ENCODE data around the gene NBAS. TPM values are rescaled to one million over a fixed set of nuclear protein-coding genes. Genes with fewer than 3 reads are reported as not detected.

Gene NBAS
- total and polyA plus RNA-seq, 2 of the 4 experiments (the other 2 are of a cell fraction), result 22.3 to 105 TPM

DNA sequence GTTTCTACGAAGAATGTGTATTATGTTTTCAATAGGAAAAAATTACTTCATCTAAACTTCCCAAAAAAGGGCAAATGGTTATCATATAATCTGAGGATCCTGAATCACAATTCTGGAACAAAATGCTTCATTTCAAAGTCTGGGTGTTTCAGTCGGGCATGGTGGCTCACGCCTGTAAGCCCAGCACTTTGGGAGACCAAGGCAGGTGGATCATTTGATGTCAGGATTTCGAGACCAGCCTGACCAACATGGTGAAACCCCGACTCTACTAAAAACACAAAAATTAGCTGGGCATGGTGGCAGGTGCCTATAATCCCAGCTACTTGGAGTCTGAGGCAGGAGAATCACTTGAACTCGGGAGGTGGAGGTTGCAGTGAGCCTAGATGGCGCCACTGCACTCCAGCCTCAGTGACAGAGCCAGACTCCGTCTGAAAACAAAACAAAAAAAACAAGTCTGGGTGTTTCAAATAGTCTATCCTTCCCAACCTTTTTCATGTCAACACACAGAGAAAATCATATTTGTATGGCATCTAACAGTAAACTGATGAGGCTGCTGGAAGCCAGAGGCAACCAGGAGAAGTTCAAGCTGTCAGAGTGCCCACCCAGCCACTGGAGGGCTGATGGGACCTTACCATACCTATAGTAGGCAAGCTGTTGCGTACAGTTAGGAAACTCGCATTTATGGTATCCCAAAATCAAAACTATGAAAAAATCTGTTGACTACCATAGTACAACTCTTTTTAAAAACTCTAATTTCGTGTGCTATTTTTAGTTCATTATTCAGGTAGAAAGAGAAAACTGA lies 14.6 kb downstream of the NBAS start:
- H3K4me1 ChIP-seq (ENCODE audit: control insufficient read depth, insufficient read depth, low read length), result no peaks in the 10 kb centered on the region
- H3K27me3 ChIP-seq (ENCODE audit: control insufficient read depth, insufficient read depth, low read length), result no peaks in the 10 kb centered on the region
- no peak overlapping the region for H4K5ac ChIP-seq (ENCODE audit: low read depth, low read length)
- H3K36me3 ChIP-seq (ENCODE audit: control insufficient read depth, insufficient read depth, low read length), result peaks cover 3% of the 10 kb centered on the region
- WGBS, 2 experiments (ENCODE audit: extremely low coverage in 2 of 2, insufficient read length in 1 of 2), result no CpG with 5 or more reads among the region's 11 CpGs
- no peaks in the 10 kb centered on the region for H4K20me1 ChIP-seq (ENCODE audit: insufficient read depth, low read length)
- no peak overlapping the region for H3K4me2 ChIP-seq (ENCODE audit: low read depth, low read length)
- DNase-seq (no peak), ATAC-seq (ENCODE audit: low read depth) (no peak)
- H3K18ac ChIP-seq (ENCODE audit: low read depth, low read length), result no peak overlapping the region
- no peak overlapping the region for H3K23ac ChIP-seq (ENCODE audit: low read depth, low read length)
- no TSS peak for BruUV-seq (replicated peaks)
- no peak overlapping the region for H2BK20ac ChIP-seq (ENCODE audit: low read depth, low read length)
- no peak overlapping the region for H3K4me3 ChIP-seq (ENCODE audit: insufficient read depth, low read depth, low read length)
- 0 out of 2 replicates have a peak, but pooled peaks cover 3% of the 10 kb centered on the region for H3K9me1 ChIP-seq (ENCODE audit: insufficient read depth, low read length)
- dilution Hi-C loops (cut with HindIII; ENCODE audit: low sequenced_read_pairs, unreplicated experiment) (no loop called here), intact Hi-C loops (cut with micrococcal nuclease) (no loop called here), in situ Hi-C loops (cut with MboI; ENCODE audit: low sequenced_read_pairs) (no loop called here)
- no peak overlapping the region for H4K91ac ChIP-seq (ENCODE audit: insufficient read depth, low read depth, low read length)
- H2AFZ ChIP-seq (replicated peaks; ENCODE audit: low read length, poor library complexity), result no peak overlapping the region
- no peak overlapping the region for H4K8ac ChIP-seq (ENCODE audit: low read depth in 2 of 2, low read length in 2 of 2)
- no peak overlapping the region for H3K56ac ChIP-seq (ENCODE audit: extremely low read depth, insufficient read depth, low read length)
- ChIA-PET CTCF (interaction anchor here (0.9 to 1.8 kb wide), 4 partner anchors 8 to 12 kb away, joined by 3 to 4 read pairs (median 4); no protein-coding TSS in a partner anchor), POLR2A (ENCODE audit: unreplicated experiment) (no interaction called here)
- H2BK120ac ChIP-seq (ENCODE audit: low read depth, low read length), result no peak overlapping the region
- H2AK5ac ChIP-seq (ENCODE audit: low read depth, low read length), result no peak overlapping the region
- no peak overlapping the region for H3K14ac ChIP-seq (replicated peaks; ENCODE audit: low read depth, low read length)
- no peak overlapping the region for H3K27ac ChIP-seq (ENCODE audit: insufficient read depth, low read length)
- H2AK9ac ChIP-seq (replicated peaks; ENCODE audit: low read depth, low read length, poor library complexity), result no peak overlapping the region
- H3K4ac ChIP-seq (ENCODE audit: low read depth, low read length), result no peak overlapping the region
- H3K9ac ChIP-seq (ENCODE audit: low read depth, low read length), result no peak overlapping the region
- H2BK15ac ChIP-seq (ENCODE audit: low read depth, low read length), result no peak overlapping the region
- H2BK5ac ChIP-seq (ENCODE audit: low read depth, low read length, poor library complexity, severe bottlenecking), result no peak overlapping the region
- no peaks in the 10 kb centered on the region for H3K9me3 ChIP-seq (ENCODE audit: control insufficient read depth, insufficient read depth, low read length)
- H3K79me1 ChIP-seq (ENCODE audit: low read depth in 1 of 2, low read length in 2 of 2), result peaks cover 3 to 14% of the 10 kb centered on the region in 2 experiments; a peak in 2 of 4 replicates
- TF ChIP-seq POLR2A (IDR thresholded peaks at IDR 0.05; ENCODE audit: low read depth, low read length) (no peak), RCOR1 (IDR thresholded peaks at IDR 0.05; ENCODE audit: insufficient replicate concordance, low read length) (no peak), MXI1 (IDR thresholded peaks at IDR 0.05; ENCODE audit: borderline replicate concordance, low read depth, low read length) (no peak), MAZ (IDR thresholded peaks at IDR 0.05; ENCODE audit: borderline replicate concordance, low read depth, low read length) (no peak), MAFK (IDR thresholded peaks at IDR 0.05; ENCODE audit: low read depth, low read length) (no peak), RFX5 (IDR thresholded peaks at IDR 0.05; ENCODE audit: low read depth, low read length) (no peak), CEBPB (IDR thresholded peaks at IDR 0.05; ENCODE audit: low read depth, low read length) (no peak), NFE2L2 (IDR thresholded peaks at IDR 0.05; ENCODE audit: low read depth, low read length) (no peak), BHLHE40 (IDR thresholded peaks at IDR 0.05; ENCODE audit: low read depth, low read length) (no peak), USF2 (IDR thresholded peaks at IDR 0.05; ENCODE audit: low read depth, low read length) (no peak), SMC3 (IDR thresholded peaks at IDR 0.05; ENCODE audit: low read depth, low read length) (no peak), CHD1 (IDR thresholded peaks at IDR 0.05; ENCODE audit: low read depth, low read length) (no peak), RAD21 (IDR thresholded peaks at IDR 0.05; ENCODE audit: low read length) (no peak), FOS (IDR thresholded peaks at IDR 0.05; ENCODE audit: low read depth, low read length) (no peak)
- TF ChIP-seq, protein P1, sequence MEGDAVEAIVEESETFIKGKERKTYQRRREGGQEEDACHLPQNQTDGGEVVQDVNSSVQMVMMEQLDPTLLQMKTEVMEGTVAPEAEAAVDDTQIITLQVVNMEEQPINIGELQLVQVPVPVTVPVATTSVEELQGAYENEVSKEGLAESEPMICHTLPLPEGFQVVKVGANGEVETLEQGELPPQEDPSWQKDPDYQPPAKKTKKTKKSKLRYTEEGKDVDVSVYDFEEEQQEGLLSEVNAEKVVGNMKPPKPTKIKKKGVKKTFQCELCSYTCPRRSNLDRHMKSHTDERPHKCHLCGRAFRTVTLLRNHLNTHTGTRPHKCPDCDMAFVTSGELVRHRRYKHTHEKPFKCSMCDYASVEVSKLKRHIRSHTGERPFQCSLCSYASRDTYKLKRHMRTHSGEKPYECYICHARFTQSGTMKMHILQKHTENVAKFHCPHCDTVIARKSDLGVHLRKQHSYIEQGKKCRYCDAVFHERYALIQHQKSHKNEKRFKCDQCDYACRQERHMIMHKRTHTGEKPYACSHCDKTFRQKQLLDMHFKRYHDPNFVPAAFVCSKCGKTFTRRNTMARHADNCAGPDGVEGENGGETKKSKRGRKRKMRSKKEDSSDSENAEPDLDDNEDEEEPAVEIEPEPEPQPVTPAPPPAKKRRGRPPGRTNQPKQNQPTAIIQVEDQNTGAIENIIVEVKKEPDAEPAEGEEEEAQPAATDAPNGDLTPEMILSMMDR (conservative IDR thresholded peaks at IDR 0.05; ENCODE audit: low read depth, low read length), result no peak

Measured in IMR-90 (cell line).